Gastrocnemius medialis (tissue), 4 donors: ENCODE results near the gene ALOX5AP. TPM values are rescaled to one million over a fixed set of nuclear protein-coding genes. Genes with fewer than 3 reads are reported as not detected.
A peak's percentile ranks its signal among the peaks of the same experiment; 100 is the strongest.

Experiments
- ATAC-seq, 2 donors: fragments of 150-250 bp; one replicate each; pipeline ENCODE4 v1.9.1; 2016
- DNase-seq, 2 donors: peaks; one replicate each; pipeline ENCODE4 v3.0.0-alpha.2; 2019
- H3K27ac ChIP-seq, 4 donors: fragments of 200-600 bp; sonication (generic); 1 replicate in 1 of 4; 2 replicates in 3 of 4; pipeline ENCODE4 v1.5.1; 2016 to 2018; ENCODE audit warnings: mild to moderate bottlenecking in 2 of 4, moderate library complexity in 1 of 4
- H3K27me3 ChIP-seq, 3 donors: fragments of 200-600 bp; sonication (generic) in 2 of 3; 1 replicate in 1 of 3; 2 replicates in 2 of 3; pipeline versions ENCODE4 v1.5.1 to v1.6.0; 2016 to 2019; ENCODE audit warnings: mild to moderate bottlenecking in 1 of 3, moderate library complexity in 1 of 3
- H3K36me3 ChIP-seq, 2 donors: fragments of 200-600 bp; sonication (generic) in 1 of 2; one replicate each; pipeline ENCODE4 v1.5.1; 2017 to 2018
- H3K4me1 ChIP-seq, 2 donors: fragments of 200-600 bp; sonication (generic) in 1 of 2; one replicate each; pipeline ENCODE4 v1.5.1; 2016 to 2017; ENCODE audit warnings: mild to moderate bottlenecking in 2 of 2
- H3K4me3 ChIP-seq, 4 donors: fragments of 200-600 bp; sonication (generic) in 3 of 4; 1 replicate in 1 of 4; 2 replicates in 3 of 4; pipeline ENCODE4 v1.5.1; 2016 to 2019; ENCODE audit warnings: mild to moderate bottlenecking in 2 of 4
- H3K9me3 ChIP-seq, 3 donors: fragments of 200-600 bp; sonication (generic) in 2 of 3; 1 replicate in 1 of 3; 2 replicates in 2 of 3; pipeline ENCODE4 v1.5.1; 2016 to 2019
- POLR2A ChIP-seq, 2 donors: fragments of 450-650 bp; IDR thresholded peaks; one replicate each; pipeline ENCODE4 v1.6.1; 2017; ENCODE audit warnings: antibody characterized with exemption in 2 of 2, mild to moderate bottlenecking in 2 of 2, moderate library complexity in 2 of 2
- in situ Hi-C, 4 donors: fragments of 200-750 bp; cut with MboI; loops; one replicate each; pipeline versions ENCODE4 v1.15.0 to v1.8.0; 2017; ENCODE audit warnings: low sequenced_read_pairs in 4 of 4
- intact Hi-C: fragments of 100-400 bp; cut with DNase I; formaldehyde crosslinking; loops from one replicate; pipeline ENCODE4 v1.15.1; 2023; ENCODE audit warnings: low total_unique reads
- total RNA-seq, 4 donors: library from RNA; depleted of rRNA; stranded (reverse); fragments of >200 nt; gene quantifications; one replicate each; pipeline versions ENCODE4 v1.1.0 to v1.2.3, GENCODE V29; 2016
- TF ChIP-seq, protein P1 (sequence below), 5 experiments: fragments of 450-650 bp in 3 of 5; fragments of 200-600 bp in 2 of 5; sonication (generic) in 2 of 5; IDR thresholded peaks in 4 of 5; conservative IDR thresholded peaks in 1 of 5; 1 replicate in 4 of 5; 2 replicates in 1 of 5; pipeline ENCODE4 v1.5.1; 2016 to 2019; ENCODE audit warnings: antibody characterized with exemption in 5 of 5, mild to moderate bottlenecking in 3 of 5, moderate library complexity in 3 of 5

The ALOX5AP gene
- total RNA-seq, 4 donors from 2014 or later = 5.3 to 9.1 (median 7.1) TPM

DNA sequence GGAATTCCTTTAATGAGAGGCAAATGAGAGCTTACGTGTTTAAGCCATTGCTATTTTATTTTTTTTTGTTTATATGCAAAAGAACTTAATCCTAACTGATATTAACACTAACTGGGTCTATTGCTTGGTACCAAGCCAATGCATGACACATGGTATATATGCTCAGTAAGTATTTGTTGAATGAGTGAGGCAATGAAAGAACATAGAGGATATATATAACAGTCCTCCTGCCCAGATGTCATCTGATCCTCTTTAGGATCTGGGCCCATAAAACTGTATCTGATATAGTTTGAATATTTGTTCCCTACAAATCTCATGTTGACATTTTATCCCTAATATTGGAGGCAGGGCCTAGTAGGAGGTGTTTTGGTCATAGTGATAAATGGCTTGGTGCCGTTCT lies 13.0 kb upstream of the ALOX5AP start:
- H3K36me3 ChIP-seq = no peaks in the 10 kb centered on the region
- intact Hi-C loops (no loop called here), in situ Hi-C loops (no loop called here)
- H3K4me3 ChIP-seq = no peak overlapping the region
- H3K9me3 ChIP-seq = no peaks in the 10 kb centered on the region
- DNase-seq = no peak
- no peaks in the 10 kb centered on the region for H3K27me3 ChIP-seq
- peaks cover 0 to 18% of the 10 kb centered on the region in 2 donors for H3K4me1 ChIP-seq
- ATAC-seq = no peak
- no peak for TF ChIP-seq POLR2A (IDR thresholded peaks at IDR 0.05)
- TF ChIP-seq, protein P1, sequence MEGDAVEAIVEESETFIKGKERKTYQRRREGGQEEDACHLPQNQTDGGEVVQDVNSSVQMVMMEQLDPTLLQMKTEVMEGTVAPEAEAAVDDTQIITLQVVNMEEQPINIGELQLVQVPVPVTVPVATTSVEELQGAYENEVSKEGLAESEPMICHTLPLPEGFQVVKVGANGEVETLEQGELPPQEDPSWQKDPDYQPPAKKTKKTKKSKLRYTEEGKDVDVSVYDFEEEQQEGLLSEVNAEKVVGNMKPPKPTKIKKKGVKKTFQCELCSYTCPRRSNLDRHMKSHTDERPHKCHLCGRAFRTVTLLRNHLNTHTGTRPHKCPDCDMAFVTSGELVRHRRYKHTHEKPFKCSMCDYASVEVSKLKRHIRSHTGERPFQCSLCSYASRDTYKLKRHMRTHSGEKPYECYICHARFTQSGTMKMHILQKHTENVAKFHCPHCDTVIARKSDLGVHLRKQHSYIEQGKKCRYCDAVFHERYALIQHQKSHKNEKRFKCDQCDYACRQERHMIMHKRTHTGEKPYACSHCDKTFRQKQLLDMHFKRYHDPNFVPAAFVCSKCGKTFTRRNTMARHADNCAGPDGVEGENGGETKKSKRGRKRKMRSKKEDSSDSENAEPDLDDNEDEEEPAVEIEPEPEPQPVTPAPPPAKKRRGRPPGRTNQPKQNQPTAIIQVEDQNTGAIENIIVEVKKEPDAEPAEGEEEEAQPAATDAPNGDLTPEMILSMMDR (IDR thresholded peaks at IDR 0.05 in 4 of 5, conservative IDR thresholded peaks at IDR 0.05 in 1 of 5) = no peak
- H3K27ac ChIP-seq = no peak overlapping the region

DNA sequence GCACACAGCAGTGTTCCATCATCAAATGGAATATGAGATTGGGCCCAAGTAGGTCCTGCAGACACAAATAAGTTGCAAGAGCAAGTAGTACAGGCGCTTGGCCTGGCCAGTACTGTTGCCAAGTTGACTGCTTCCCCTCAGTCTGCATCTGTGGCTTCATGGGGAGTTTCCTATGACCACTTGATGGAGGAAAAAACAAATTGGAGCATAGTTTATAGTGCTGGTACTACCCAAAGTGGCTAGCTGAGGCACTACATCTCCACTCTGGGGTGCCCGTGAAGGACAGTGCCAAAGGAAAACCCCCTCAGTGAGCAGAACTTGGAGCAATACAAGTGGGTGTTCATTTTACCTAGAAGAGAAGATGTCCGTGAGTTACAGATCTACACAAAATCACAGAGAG lies 10.6 kb upstream of the ALOX5AP start:
- ATAC-seq (no peak), DNase-seq (no peak)
- no peaks in the 10 kb centered on the region for H3K27me3 ChIP-seq
- H3K27ac ChIP-seq = no peak overlapping the region
- no peaks in the 10 kb centered on the region for H3K36me3 ChIP-seq
- TF ChIP-seq, protein P1 (IDR thresholded peaks at IDR 0.05 in 4 of 5, conservative IDR thresholded peaks at IDR 0.05 in 1 of 5) = no peak
- TF ChIP-seq POLR2A (IDR thresholded peaks at IDR 0.05) = no peak
- peaks cover 0 to 37% of the 10 kb centered on the region in 2 donors for H3K4me1 ChIP-seq
- no peak overlapping the region for H3K4me3 ChIP-seq
- no peaks in the 10 kb centered on the region for H3K9me3 ChIP-seq
- intact Hi-C loops = no loop called here
- in situ Hi-C loops = no loop called here

DNA sequence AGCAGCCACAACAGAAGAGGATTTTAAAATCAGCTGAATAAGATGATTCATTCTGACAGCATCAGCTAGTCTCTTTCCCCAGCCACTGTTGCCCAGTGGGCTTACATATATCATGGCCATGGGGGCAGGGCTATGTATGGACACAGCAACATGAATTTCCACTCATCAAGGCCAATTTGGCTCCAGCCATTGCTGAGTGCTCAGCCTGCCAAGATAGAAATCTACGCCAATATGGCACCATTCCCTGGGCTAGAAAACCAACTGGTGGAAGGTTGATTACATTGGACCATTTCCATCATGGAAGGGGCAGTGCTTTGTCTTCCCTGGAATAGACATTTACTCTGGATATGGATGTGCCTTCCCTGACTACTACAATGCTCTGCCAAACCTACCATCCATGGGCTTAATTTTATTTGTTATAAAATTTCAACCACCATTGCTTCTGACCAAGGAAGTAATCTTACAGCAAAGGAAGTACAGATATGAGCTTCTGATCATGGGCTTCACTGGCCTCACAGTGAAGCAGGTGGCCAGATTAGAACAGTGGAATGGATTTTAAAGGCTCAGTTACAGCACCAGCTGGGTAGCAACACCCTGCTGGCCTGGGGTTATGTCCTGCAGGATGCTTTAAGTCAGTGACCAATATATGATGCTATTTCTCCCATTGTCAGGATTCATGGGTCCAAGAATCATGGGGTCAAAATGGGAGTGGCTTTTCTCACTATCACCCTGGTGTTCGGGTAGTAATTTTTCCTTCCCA lies 9.8 kb upstream of the ALOX5AP start:
- in situ Hi-C loops = no loop called here
- intact Hi-C loops = no loop called here
- Histone ChIP-seq H3K4me3 (no peak overlapping the region), H3K9me3 (no peaks in the 10 kb centered on the region), H3K27me3 (no peaks in the 10 kb centered on the region), H3K27ac (peak overlapping the region in 2 of 4 donors; percentile 36 to 58), H3K36me3 (no peaks in the 10 kb centered on the region), H3K4me1 (peaks cover 0 to 44% of the 10 kb centered on the region in 2 donors)
- TF ChIP-seq, protein P1 (IDR thresholded peaks at IDR 0.05 in 4 of 5, conservative IDR thresholded peaks at IDR 0.05 in 1 of 5) = no peak
- TF ChIP-seq POLR2A (IDR thresholded peaks at IDR 0.05) = no peak
- DNase-seq (no peak), ATAC-seq (no peak)

DNA sequence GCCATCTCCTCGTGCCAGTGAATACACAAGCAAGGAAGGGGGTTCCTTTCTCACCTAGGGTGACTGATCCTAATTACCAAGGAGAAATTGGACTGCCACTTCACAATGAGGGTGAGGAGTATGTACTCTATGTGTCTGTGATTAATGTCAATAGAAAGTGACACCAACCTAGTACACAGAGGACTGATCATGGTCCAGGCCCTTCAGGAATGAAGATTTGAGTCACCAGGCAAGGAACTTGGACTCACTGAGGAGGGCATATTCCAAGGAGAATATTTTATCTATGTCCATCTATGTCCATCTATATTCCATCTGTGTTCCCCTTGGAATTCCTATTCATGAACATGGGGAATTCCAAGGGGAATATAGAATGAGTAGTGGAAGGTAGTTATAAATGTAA lies 9.2 kb upstream of the ALOX5AP start:
- no peak for DNase-seq
- intact Hi-C loops (no loop called here), in situ Hi-C loops (no loop called here)
- Histone ChIP-seq H3K9me3 (no peaks in the 10 kb centered on the region), H3K4me1 (peaks cover 0 to 44% of the 10 kb centered on the region in 2 donors), H3K4me3 (no peak overlapping the region), H3K36me3 (no peaks in the 10 kb centered on the region), H3K27me3 (no peaks in the 10 kb centered on the region), H3K27ac (peak overlapping the region in 1 of 4 donors; percentile 58)
- TF ChIP-seq, protein P1 (IDR thresholded peaks at IDR 0.05 in 4 of 5, conservative IDR thresholded peaks at IDR 0.05 in 1 of 5) = no peak
- TF ChIP-seq POLR2A (IDR thresholded peaks at IDR 0.05) = no peak
- peak; percentile 59 to 89 for ATAC-seq
